Activated naive CD4-positive, alpha-beta T cell treated with anti-CD3 and anti-CD28 coated beads, Interleukin-2, amount 50 U/mL, for 24 hours (primary cell): Measurements from ENCODE around the gene NTN1.

Experiments
- H3K27ac Mint-ChIP-seq: one replicate; pipeline ENCODE4 v1.8.0; 2021; ENCODE audit warnings: mild to moderate bottlenecking, mixed read lengths
- H3K27me3 Mint-ChIP-seq: one replicate; pipeline ENCODE4 v1.8.0; 2021; ENCODE audit warnings: mixed read lengths
- H3K36me3 Mint-ChIP-seq: one replicate; pipeline ENCODE4 v1.8.0; 2021; ENCODE audit warnings: mixed read lengths
- H3K4me1 Mint-ChIP-seq: one replicate; pipeline ENCODE4 v1.8.0; 2021; ENCODE audit warnings: mixed read lengths
- H3K4me3 Mint-ChIP-seq: one replicate; pipeline ENCODE4 v1.8.0; 2021; ENCODE audit warnings: mild to moderate bottlenecking, mixed read lengths
- H3K9me3 Mint-ChIP-seq: one replicate; pipeline ENCODE4 v1.8.0; 2021; ENCODE audit warnings: mixed read lengths

The NTN1 gene

GRCh38 chr17:9115214-9116191 lies 94.2 kb downstream of the NTN1 start:
- Mint-ChIP-seq H3K4me3 (peak overlapping the region; percentile 59), H3K36me3 (no peaks in the 10 kb centered on the region), H3K4me1 (peaks cover 5% of the 10 kb centered on the region), H3K27ac (no peak overlapping the region), H3K9me3 (no peaks in the 10 kb centered on the region), H3K27me3 (peaks cover 7% of the 10 kb centered on the region)

- Mint-ChIP-seq H3K4me3 (peak overlapping the region; percentile 23), H3K27ac (peak overlapping the region; percentile 62), H3K36me3 (no peaks in the 10 kb centered on the region), H3K4me1 (peaks cover 5% of the 10 kb centered on the region), H3K27me3 (peaks cover 7% of the 10 kb centered on the region), H3K9me3 (no peaks in the 10 kb centered on the region)
Measured at GRCh38 chr17:9116311-9116835, 95.1 kb downstream of the NTN1 start.

- Mint-ChIP-seq H3K27me3 (peaks cover 7% of the 10 kb centered on the region), H3K4me3 (no peak overlapping the region), H3K4me1 (peaks cover 5% of the 10 kb centered on the region), H3K36me3 (no peaks in the 10 kb centered on the region), H3K9me3 (no peaks in the 10 kb centered on the region), H3K27ac (no peak overlapping the region)
Measured at GRCh38 chr17:9116861-9117568, 95.7 kb downstream of the NTN1 start.

- no peak overlapping the region for H3K27ac Mint-ChIP-seq
- H3K27me3 Mint-ChIP-seq, result peaks cover 5% of the 10 kb centered on the region
- H3K36me3 Mint-ChIP-seq, result no peaks in the 10 kb centered on the region
- H3K9me3 Mint-ChIP-seq, result no peaks in the 10 kb centered on the region
- H3K4me1 Mint-ChIP-seq, result peaks cover 5% of the 10 kb centered on the region
- no peak overlapping the region for H3K4me3 Mint-ChIP-seq
Measured at GRCh38 chr17:9120471-9120870, 99.2 kb downstream of the NTN1 start.

- no peaks in the 10 kb centered on the region for H3K36me3 Mint-ChIP-seq
- no peak overlapping the region for H3K27ac Mint-ChIP-seq
- H3K4me1 Mint-ChIP-seq, result peaks cover 3% of the 10 kb centered on the region
- H3K9me3 Mint-ChIP-seq, result no peaks in the 10 kb centered on the region
- H3K4me3 Mint-ChIP-seq, result no peak overlapping the region
- H3K27me3 Mint-ChIP-seq, result peaks cover 5% of the 10 kb centered on the region
Measured at GRCh38 chr17:9121186-9121820, 100.0 kb downstream of the NTN1 start.

- Mint-ChIP-seq H3K4me1 (no peaks in the 10 kb centered on the region), H3K27ac (peak overlapping the region; percentile 55)
Measured at GRCh38 chr17:9123594-9124553, 102.6 kb downstream of the NTN1 start.

GRCh38 chr17:9124554-9124935 lies 103.2 kb downstream of the NTN1 start:
- Mint-ChIP-seq H3K27me3 (peaks cover 2% of the 10 kb centered on the region), H3K27ac (no peak overlapping the region), H3K36me3 (no peaks in the 10 kb centered on the region), H3K4me1 (no peaks in the 10 kb centered on the region), H3K4me3 (no peak overlapping the region), H3K9me3 (no peaks in the 10 kb centered on the region)

More at GRCh38 chr17:9123594-9124553, 102.6 kb downstream of the NTN1 start:
- Mint-ChIP-seq H3K27me3 (peaks cover 2% of the 10 kb centered on the region), H3K9me3 (no peaks in the 10 kb centered on the region), H3K36me3 (no peaks in the 10 kb centered on the region), H3K4me3 (no peak overlapping the region)

GRCh38 chr17:9125722-9126121 lies 104.4 kb downstream of the NTN1 start:
- Mint-ChIP-seq H3K9me3 (no peaks in the 10 kb centered on the region), H3K4me1 (no peaks in the 10 kb centered on the region), H3K27ac (no peak overlapping the region), H3K4me3 (no peak overlapping the region), H3K27me3 (peaks cover 2% of the 10 kb centered on the region), H3K36me3 (no peaks in the 10 kb centered on the region)

GRCh38 chr17:9127340-9127739 lies 106.0 kb downstream of the NTN1 start:
- Mint-ChIP-seq H3K27ac (no peak overlapping the region), H3K36me3 (no peaks in the 10 kb centered on the region), H3K27me3 (peaks cover 2% of the 10 kb centered on the region), H3K4me1 (no peaks in the 10 kb centered on the region), H3K9me3 (no peaks in the 10 kb centered on the region), H3K4me3 (no peak overlapping the region)

GRCh38 chr17:9131371-9131770 lies 110.1 kb downstream of the NTN1 start:
- H3K36me3 Mint-ChIP-seq, result no peaks in the 10 kb centered on the region
- H3K4me1 Mint-ChIP-seq, result no peaks in the 10 kb centered on the region
- H3K4me3 Mint-ChIP-seq, result no peak overlapping the region
- no peak overlapping the region for H3K27ac Mint-ChIP-seq
- no peaks in the 10 kb centered on the region for H3K9me3 Mint-ChIP-seq
- H3K27me3 Mint-ChIP-seq, result peaks cover 2% of the 10 kb centered on the region

GRCh38 chr17:9132291-9132690 lies 111.0 kb downstream of the NTN1 start:
- Mint-ChIP-seq H3K27ac (no peak overlapping the region), H3K4me3 (no peak overlapping the region), H3K9me3 (no peaks in the 10 kb centered on the region), H3K27me3 (no peaks in the 10 kb centered on the region), H3K36me3 (no peaks in the 10 kb centered on the region), H3K4me1 (no peaks in the 10 kb centered on the region)

- Mint-ChIP-seq H3K36me3 (no peaks in the 10 kb centered on the region), H3K27ac (no peak overlapping the region), H3K27me3 (no peaks in the 10 kb centered on the region), H3K4me3 (no peak overlapping the region), H3K4me1 (no peaks in the 10 kb centered on the region), H3K9me3 (no peaks in the 10 kb centered on the region)
Measured at GRCh38 chr17:9132944-9133610, 111.8 kb downstream of the NTN1 start.

GRCh38 chr17:9138161-9138717 lies 116.9 kb downstream of the NTN1 start:
- no peaks in the 10 kb centered on the region for H3K9me3 Mint-ChIP-seq

GRCh38 chr17:9139695-9140094 lies 118.4 kb downstream of the NTN1 start:
- Mint-ChIP-seq H3K36me3 (no peaks in the 10 kb centered on the region), H3K4me3 (no peak overlapping the region), H3K27me3 (no peaks in the 10 kb centered on the region), H3K4me1 (no peaks in the 10 kb centered on the region), H3K9me3 (no peaks in the 10 kb centered on the region), H3K27ac (no peak overlapping the region)

More at GRCh38 chr17:9138161-9138717, 116.9 kb downstream of the NTN1 start:
- Mint-ChIP-seq H3K27me3 (no peaks in the 10 kb centered on the region), H3K4me3 (no peak overlapping the region), H3K27ac (no peak overlapping the region), H3K36me3 (no peaks in the 10 kb centered on the region), H3K4me1 (no peaks in the 10 kb centered on the region)
